H9 (cell line): ENCODE results near the gene PSMD5. TPM values are rescaled to one million over a fixed set of nuclear protein-coding genes. Genes with fewer than 3 reads are reported as not detected.

Source experiments
- DNase-seq: peaks from one replicate; pipeline ENCODE4 v3.0.0-alpha.2; 2017
- H2AFZ ChIP-seq: one replicate; pipeline ENCODE4 v1.6.1; 2013; ENCODE audit warnings: mild to moderate bottlenecking, low read length, control low read depth, moderate library complexity
- H2AK5ac ChIP-seq: 2 replicates; pipeline ENCODE4 v1.6.1; 2013; ENCODE audit warnings: low read length, control low read depth, mixed read lengths; ENCODE audit not compliant: insufficient read length
- H2BK120ac ChIP-seq: one replicate; pipeline ENCODE4 v1.6.1; 2013; ENCODE audit warnings: low read depth, mild to moderate bottlenecking, low read length, control low read depth, inconsistent platforms; ENCODE audit not compliant: poor library complexity, severe bottlenecking
- H2BK12ac ChIP-seq: 2 replicates; pipeline ENCODE4 v1.6.1; 2013; ENCODE audit warnings: low read length, control low read depth, mixed read lengths, low read depth; ENCODE audit not compliant: insufficient read length
- H2BK15ac ChIP-seq: 2 replicates; pipeline ENCODE4 v1.6.1; 2013; ENCODE audit warnings: low read depth, low read length, control low read depth
- H2BK20ac ChIP-seq: one replicate; pipeline ENCODE4 v1.6.1; 2013; ENCODE audit warnings: low read depth, mild to moderate bottlenecking, low read length, control low read depth, inconsistent platforms; ENCODE audit not compliant: poor library complexity, severe bottlenecking
- H2BK5ac ChIP-seq: 2 replicates; pipeline ENCODE4 v1.6.1; 2013; ENCODE audit warnings: low read length, control low read depth, mixed read lengths; ENCODE audit not compliant: insufficient read length
- H3K14ac ChIP-seq: 2 replicates; pipeline ENCODE4 v1.6.1; 2013; ENCODE audit warnings: low read length, control low read depth; ENCODE audit not compliant: insufficient read depth
- H3K18ac ChIP-seq: 2 replicates; pipeline ENCODE4 v1.6.1; 2013; ENCODE audit warnings: low read depth, mild to moderate bottlenecking, mixed read lengths, low read length, control low read depth; ENCODE audit not compliant: insufficient read length
- H3K23ac ChIP-seq: 2 replicates; pipeline ENCODE4 v1.6.1; 2013; ENCODE audit warnings: low read length, control low read depth, mixed read lengths, low read depth; ENCODE audit not compliant: insufficient read length
- H3K23me2 ChIP-seq: 2 replicates; pipeline ENCODE4 v1.6.1; 2013; ENCODE audit warnings: low read depth, mild to moderate bottlenecking, mixed read lengths, low read length, control low read depth; ENCODE audit not compliant: insufficient read length, poor library complexity, severe bottlenecking
- H3K27ac ChIP-seq: 2 replicates; pipeline ENCODE4 v1.5.1; 2013; ENCODE audit warnings: low read length, control low read depth, mixed read lengths, low read depth; ENCODE audit not compliant: insufficient read length
- H3K27me3 ChIP-seq: 2 replicates; pipeline ENCODE4 v1.6.1; 2013; ENCODE audit warnings: low read length, control low read depth, inconsistent platforms; ENCODE audit not compliant: insufficient read depth
- H3K4ac ChIP-seq: 2 replicates; pipeline ENCODE4 v1.6.1; 2013; ENCODE audit warnings: low read depth, mild to moderate bottlenecking, control low read depth, inconsistent platforms, low read length, moderate library complexity
- H3K4me1 ChIP-seq: 2 replicates; pipeline ENCODE4 v1.6.1; 2013; ENCODE audit warnings: low read length, control low read depth, inconsistent platforms; ENCODE audit not compliant: insufficient read depth
- H3K4me2 ChIP-seq: 2 replicates; pipeline ENCODE4 v1.6.1; 2013; ENCODE audit warnings: low read length, control low read depth, mixed read lengths; ENCODE audit not compliant: insufficient read length, insufficient read depth
- H3K56ac ChIP-seq: 2 replicates; pipeline ENCODE4 v1.6.1; 2013; ENCODE audit warnings: low read depth, mild to moderate bottlenecking, mixed read lengths, low read length, control low read depth; ENCODE audit not compliant: insufficient read length
- H3K79me1 ChIP-seq: 2 replicates; pipeline ENCODE4 v1.6.1; 2013; ENCODE audit warnings: low read depth, mild to moderate bottlenecking, moderate library complexity, low read length, control low read depth, inconsistent platforms; ENCODE audit not compliant: insufficient read depth, poor library complexity, severe bottlenecking
- H3K79me2 ChIP-seq: 2 replicates; pipeline ENCODE4 v1.6.1; 2013; ENCODE audit warnings: low read length, control low read depth, inconsistent platforms; ENCODE audit not compliant: insufficient read depth
- H3K9ac ChIP-seq: 2 replicates; pipeline ENCODE4 v1.6.1; 2013; ENCODE audit warnings: low read length, control low read depth, mixed read lengths; ENCODE audit not compliant: insufficient read length; ENCODE audit errors: extremely low read depth
- H3K9me3 ChIP-seq: one replicate; pipeline ENCODE4 v1.6.1; 2013; ENCODE audit warnings: low read depth, low read length, inconsistent platforms; ENCODE audit not compliant: control insufficient read depth
- H3T11ph ChIP-seq: one replicate; pipeline ENCODE4 v1.6.1; 2013; ENCODE audit warnings: mild to moderate bottlenecking, low read length, control low read depth, inconsistent platforms
- H4K20me1 ChIP-seq: one replicate; pipeline ENCODE4 v1.6.1; 2013; ENCODE audit not compliant: control insufficient read depth, insufficient read length, insufficient read depth
- H4K5ac ChIP-seq: 2 replicates; pipeline ENCODE4 v1.6.1; 2013; ENCODE audit warnings: low read depth, mild to moderate bottlenecking, mixed read lengths, low read length, control low read depth; ENCODE audit not compliant: insufficient read length
- H4K8ac ChIP-seq: replicated peaks from 2 replicates; pipeline ENCODE4 v1.6.1; 2013; ENCODE audit warnings: low read length, control low read depth, mixed read lengths, low read depth; ENCODE audit not compliant: insufficient read length
- H4K91ac ChIP-seq: 2 replicates; pipeline ENCODE4 v1.6.1; 2013; ENCODE audit warnings: low read depth, mild to moderate bottlenecking, moderate library complexity, mixed read lengths, low read length, control low read depth; ENCODE audit not compliant: insufficient read length
- H3K27ac Mint-ChIP-seq, 3 experiments: 2 replicates in 2 of 3; 3 replicates in 1 of 3; pipeline ENCODE4 v1.8.0; 2020 to 2021; ENCODE audit warnings: mixed read lengths in 3 of 3, mild to moderate bottlenecking in 1 of 3, moderate library complexity in 1 of 3
- H3K27me3 Mint-ChIP-seq: 2 replicates; pipeline ENCODE4 v1.8.0; 2021; ENCODE audit warnings: low read depth, mild to moderate bottlenecking, moderate library complexity, mixed read lengths
- H3K36me3 Mint-ChIP-seq, 3 experiments: 2 replicates in 2 of 3; 3 replicates in 1 of 3; pipeline ENCODE4 v1.8.0; 2020 to 2021; ENCODE audit warnings: low read depth in 3 of 3, mixed read lengths in 3 of 3; ENCODE audit not compliant: insufficient read depth in 1 of 3
- H3K4me1 Mint-ChIP-seq, 2 experiments: 2 replicates each; pipeline ENCODE4 v1.8.0; 2020; ENCODE audit warnings: mixed read lengths in 2 of 2
- H3K4me3 Mint-ChIP-seq, 2 experiments: 2 replicates in 1 of 2; 3 replicates in 1 of 2; pipeline ENCODE4 v1.8.0; 2020 to 2021; ENCODE audit warnings: mild to moderate bottlenecking in 2 of 2, mixed read lengths in 2 of 2, moderate library complexity in 1 of 2
- H3K9me3 Mint-ChIP-seq, 2 experiments: 2 replicates in 1 of 2; 3 replicates in 1 of 2; pipeline ENCODE4 v1.8.0; 2020; ENCODE audit warnings: mild to moderate bottlenecking in 2 of 2, mixed read lengths in 2 of 2, moderate library complexity in 1 of 2
- CTCF ChIP-seq: fragments of 200-600 bp; sonication (generic); conservative IDR thresholded peaks from 3 replicates; pipeline ENCODE4 v1.8.0; 2021; ENCODE audit warnings: antibody characterized with exemption, mild to moderate bottlenecking
- WGBS: extraction: QIAGEN DNeasy Blood & Tissue Kit; methylation state at CpG from one replicate; pipeline ENCODE4 v1.1.7; 2013; ENCODE audit warnings: missing lambda C conversion rate, low lambda C conversion rate, mixed read lengths; ENCODE audit not compliant: insufficient read length; ENCODE audit errors: extremely low coverage; 5-methylcytosine and 5-hydroxymethylcytosine counted together
- total RNA-seq: library from RNA; stranded (reverse); gene quantifications from 2 replicates; pipeline ENCODE4 v1.2.1, GENCODE V29; 2021

The PSMD5 gene
- total RNA-seq, 1 experiment from 2014 or later = 64.9 TPM

- H2AK5ac ChIP-seq = no peak overlapping the region
- TF ChIP-seq CTCF = no peak
- no peak overlapping the region for H2BK20ac ChIP-seq
- Mint-ChIP-seq H3K36me3 (peaks cover 0 to 3% (median 0%) of the 10 kb centered on the region in 3 experiments; a peak in 1 of 7 replicates), H3K9me3 (no peaks in the 10 kb centered on the region), H3K4me1 (peaks cover 32 to 35% of the 10 kb centered on the region in 2 experiments), H3K4me3 (no peak overlapping the region), H3K27ac (peak overlapping the region; percentile 90 to 97 (median 95); a peak in 5 of 7 replicates), H3K27me3 (no peaks in the 10 kb centered on the region)
- H3K79me1 ChIP-seq = no peaks in the 10 kb centered on the region
- no peak overlapping the region for H3K4ac ChIP-seq
- H4K91ac ChIP-seq = no peak overlapping the region
- no peak for DNase-seq
- H3K9me3 ChIP-seq = no peaks in the 10 kb centered on the region
- no peak overlapping the region for H2BK12ac ChIP-seq
- H3T11ph ChIP-seq = no peak overlapping the region
- H3K56ac ChIP-seq = no peak overlapping the region
- no peaks in the 10 kb centered on the region for H3K23me2 ChIP-seq
- H2BK15ac ChIP-seq = no peak overlapping the region
- no peak overlapping the region for H3K23ac ChIP-seq
- peaks cover 13% of the 10 kb centered on the region; the same call in 1 of the 2 replicates for H3K4me1 ChIP-seq
- no peak overlapping the region for H3K14ac ChIP-seq
- H2BK120ac ChIP-seq = no peak overlapping the region
- no peak overlapping the region for H3K18ac ChIP-seq
- no peak overlapping the region for H4K5ac ChIP-seq
- H4K20me1 ChIP-seq = no peaks in the 10 kb centered on the region
- H3K4me2 ChIP-seq = no peak overlapping the region
- no CpG with 5 or more reads among the region's 1 CpG for WGBS
- no peak overlapping the region for H2AFZ ChIP-seq
- no peak overlapping the region for H3K9ac ChIP-seq
- no peak overlapping the region for H2BK5ac ChIP-seq
- no peaks in the 10 kb centered on the region for H3K79me2 ChIP-seq
- no peaks in the 10 kb centered on the region for H3K27me3 ChIP-seq
- H4K8ac ChIP-seq = no peak overlapping the region
- H3K27ac ChIP-seq = no peak overlapping the region
Measured at GRCh38 chr9:120851449-120851848, 8.7 kb upstream of the PSMD5 start.
